H1 (cell line): ENCODE measurements around the gene RAB1B. TPM values are rescaled to one million over a fixed set of nuclear protein-coding genes. Genes with fewer than 3 reads are reported as not detected.

Source experiments
- CTCF ChIA-PET: fragments of 300-600 bp; sonication (Branson Sonifier 250); formaldehyde crosslinking; loops from one replicate; lab custom pipeline; 2021; ENCODE audit not compliant: partially characterized antibody; lab: Charles Lee
- POLR2A ChIA-PET: fragments of 300-600 bp; sonication (Branson Sonifier 250); formaldehyde crosslinking; loops from one replicate; lab custom pipeline; 2021; ENCODE audit warnings: inconsistent platforms; ENCODE audit not compliant: partially characterized antibody; lab: Charles Lee
- DNase-seq, 2 experiments: peaks; one replicate each; pipeline versions ENCODE4 v3.0.0 to v3.0.0-alpha.2; 2010 to 2022; ENCODE audit warnings: low spot score in 2 of 2, low read depth in 1 of 2, mixed read lengths in 1 of 2
- FAIRE-seq: peaks from 2 replicates; lab custom pipeline; 2011; peaks lifted over from hg19 to GRCh38; lab: Jason Lieb, UNC
- H2AFZ ChIP-seq: 2 replicates; pipeline ENCODE4 v1.8.1; 2012; ENCODE audit warnings: low read length, inconsistent platforms
- H2AK5ac ChIP-seq: 2 replicates; pipeline ENCODE4 v1.6.1; 2013; ENCODE audit warnings: low read depth, low read length
- H2BK120ac ChIP-seq: replicated peaks from 2 replicates; pipeline ENCODE3; 2013; ENCODE audit warnings: low read depth, low read length, inconsistent platforms
- H2BK12ac ChIP-seq: 2 replicates; pipeline ENCODE4 v1.6.1; 2013; ENCODE audit warnings: low read depth, low read length
- H2BK15ac ChIP-seq: 2 replicates; pipeline ENCODE4 v1.6.1; 2013; ENCODE audit warnings: low read length
- H2BK20ac ChIP-seq: 2 replicates; pipeline ENCODE4 v1.6.1; 2013; ENCODE audit warnings: low read length
- H2BK5ac ChIP-seq: 2 replicates; pipeline ENCODE4 v1.6.1; 2013; ENCODE audit warnings: low read depth, low read length
- H3K14ac ChIP-seq: 2 replicates; pipeline ENCODE4 v1.6.1; 2013; ENCODE audit warnings: inconsistent platforms; ENCODE audit not compliant: insufficient read length
- H3K18ac ChIP-seq: 2 replicates; pipeline ENCODE4 v1.6.1; 2013; ENCODE audit warnings: low read length; ENCODE audit errors: extremely low read depth
- H3K23ac ChIP-seq: 2 replicates; pipeline ENCODE4 v1.6.1; 2013; ENCODE audit warnings: inconsistent platforms; ENCODE audit not compliant: insufficient read length
- H3K23me2 ChIP-seq: 2 replicates; pipeline ENCODE4 v1.6.1; 2013; ENCODE audit warnings: low read depth, low read length
- H3K27ac ChIP-seq: 2 replicates; pipeline ENCODE4 v1.6.1; 2011; ENCODE audit warnings: low read depth, low read length, inconsistent platforms
- H3K27me3 ChIP-seq, 4 experiments: replicated peaks in 1 of 4; 1 replicate in 1 of 4; 2 replicates in 3 of 4; pipeline versions ENCODE4 v1.6.1 to v1.8.1; 2011 to 2013; ENCODE audit warnings: low read length in 3 of 4, mild to moderate bottlenecking in 3 of 4, inconsistent platforms in 2 of 4, mixed read lengths in 2 of 4, moderate library complexity in 1 of 4; ENCODE audit not compliant: control insufficient read depth in 3 of 4, insufficient read depth in 3 of 4; ENCODE audit errors: extremely low read depth in 1 of 4
- H3K36me3 ChIP-seq, 4 experiments: 2 replicates each; pipeline versions ENCODE4 v1.6.1 to v1.8.1; 2011 to 2013; ENCODE audit warnings: mild to moderate bottlenecking in 4 of 4, low read length in 3 of 4, moderate library complexity in 2 of 4, control low read depth in 1 of 4, inconsistent platforms in 1 of 4; ENCODE audit not compliant: insufficient read depth in 4 of 4, control insufficient read depth in 2 of 4
- H3K4ac ChIP-seq: replicated peaks from 2 replicates; pipeline ENCODE3; 2013; ENCODE audit warnings: low read length, low read depth, mixed read lengths, inconsistent platforms; ENCODE audit not compliant: insufficient read length
- H3K4me1 ChIP-seq, 4 experiments: replicated peaks in 1 of 4; 1 replicate in 1 of 4; 2 replicates in 3 of 4; pipeline versions ENCODE4 v1.6.1 to v1.8.1; 2011 to 2013; ENCODE audit warnings: low read length in 3 of 4, inconsistent platforms in 2 of 4, mixed read lengths in 1 of 4; ENCODE audit not compliant: insufficient read depth in 4 of 4, control insufficient read depth in 3 of 4
- H3K4me2 ChIP-seq, 2 experiments: 2 replicates each; pipeline versions ENCODE4 v1.6.1 to v1.8.1; 2011 to 2013; ENCODE audit warnings: low read depth in 2 of 2, low read length in 2 of 2, control low read depth in 1 of 2, inconsistent platforms in 1 of 2, mild to moderate bottlenecking in 1 of 2; ENCODE audit not compliant: insufficient read depth in 1 of 2
- H3K4me3 ChIP-seq, 4 experiments: fragments of 200-600, 300-600 bp in 1 of 4; sonication (generic), shearing (Covaris generic), sonication (Bioruptor Twin) in 1 of 4; 2 replicates each; pipeline versions ENCODE4 v1.5.1 to v1.8.1; 2011 to 2016; ENCODE audit warnings: low read length in 4 of 4, low read depth in 3 of 4, control low read depth in 2 of 4, inconsistent platforms in 2 of 4, mild to moderate bottlenecking in 2 of 4, mixed read lengths in 1 of 4, moderate library complexity in 1 of 4; ENCODE audit not compliant: insufficient read depth in 2 of 4; ENCODE audit errors: extremely low read depth in 1 of 4
- H3K56ac ChIP-seq: replicated peaks from 2 replicates; pipeline ENCODE3; 2013; ENCODE audit warnings: low read depth, mild to moderate bottlenecking, mixed read lengths, low read length, inconsistent platforms; ENCODE audit not compliant: insufficient read length
- H3K79me1 ChIP-seq: 2 replicates; pipeline ENCODE4 v1.6.1; 2013; ENCODE audit warnings: low read depth, low read length, control low read depth
- H3K79me2 ChIP-seq, 2 experiments: 2 replicates each; pipeline versions ENCODE4 v1.6.1 to v1.8.1; 2012 to 2013; ENCODE audit warnings: low read length in 2 of 2, mild to moderate bottlenecking in 2 of 2, inconsistent platforms in 1 of 2; ENCODE audit not compliant: insufficient read depth in 2 of 2, control insufficient read depth in 1 of 2
- H3K9ac ChIP-seq, 4 experiments: replicated peaks in 1 of 4; 1 replicate in 1 of 4; 2 replicates in 3 of 4; pipeline versions ENCODE4 v1.6.1 to v1.8.1; 2011 to 2013; ENCODE audit warnings: low read depth in 3 of 4, low read length in 3 of 4, control low read depth in 2 of 4, mild to moderate bottlenecking in 2 of 4, moderate library complexity in 2 of 4, inconsistent platforms in 1 of 4; ENCODE audit errors: extremely low read depth in 1 of 4
- H3K9me3 ChIP-seq, 2 experiments: 2 replicates each; pipeline versions ENCODE4 v1.6.1 to v1.8.1; 2012 to 2013; ENCODE audit warnings: mild to moderate bottlenecking in 2 of 2, moderate library complexity in 2 of 2, control low read depth in 1 of 2, inconsistent platforms in 1 of 2, low read depth in 1 of 2, low read length in 1 of 2, mixed read lengths in 1 of 2; ENCODE audit not compliant: insufficient read depth in 2 of 2
- H4K20me1 ChIP-seq, 2 experiments: replicated peaks in 1 of 2; 2 replicates each; pipeline versions ENCODE3 to v1.8.1; 2011 to 2013; ENCODE audit warnings: inconsistent platforms in 2 of 2, low read length in 2 of 2, mild to moderate bottlenecking in 1 of 2; ENCODE audit not compliant: insufficient read depth in 2 of 2, control insufficient read depth in 1 of 2
- H4K5ac ChIP-seq: 2 replicates; pipeline ENCODE4 v1.6.1; 2013; ENCODE audit warnings: low read length, low read depth, mixed read lengths, inconsistent platforms; ENCODE audit not compliant: insufficient read length
- H4K8ac ChIP-seq: 2 replicates; pipeline ENCODE4 v1.8.0; 2013; ENCODE audit warnings: mild to moderate bottlenecking, moderate library complexity, low read length, inconsistent platforms; ENCODE audit not compliant: insufficient read depth; ENCODE audit errors: extremely low read depth
- H4K91ac ChIP-seq: replicated peaks from 2 replicates; pipeline ENCODE3; 2013; ENCODE audit warnings: low read length, mixed read lengths, inconsistent platforms; ENCODE audit not compliant: insufficient read length
- ATF2 ChIP-seq: IDR thresholded peaks from 2 replicates; pipeline ENCODE4 v1.6.1; 2012; ENCODE audit warnings: low read length, inconsistent platforms
- CHD2 ChIP-seq: IDR thresholded peaks from 2 replicates; pipeline ENCODE4 v1.6.1; 2012; ENCODE audit warnings: low read length, improper control_type of control experiment
- E2F6 ChIP-seq: IDR thresholded peaks from 2 replicates; pipeline ENCODE4 v1.6.1; 2012; ENCODE audit warnings: inconsistent platforms
- JUN ChIP-seq: IDR thresholded peaks from 2 replicates; pipeline ENCODE4 v1.6.1; 2011; ENCODE audit warnings: low read depth, mild to moderate bottlenecking, improper control_type of control experiment, low read length
- POLR2AphosphoS5 ChIP-seq: IDR thresholded peaks from 2 replicates; pipeline ENCODE4 v1.6.1; 2011; ENCODE audit warnings: low read depth, low read length
- SP1 ChIP-seq: IDR thresholded peaks from 2 replicates; pipeline ENCODE4 v1.6.1; 2011; ENCODE audit warnings: low read depth, low read length
- SP4 ChIP-seq: IDR thresholded peaks from 2 replicates; pipeline ENCODE4 v1.6.1; 2012; ENCODE audit warnings: low read length, inconsistent platforms
- SRF ChIP-seq: IDR thresholded peaks from 2 replicates; pipeline ENCODE4 v1.6.1; 2011; ENCODE audit warnings: mild to moderate bottlenecking, low read depth, low read length, moderate library complexity
- TAF7 ChIP-seq: optimal IDR thresholded peaks from 2 replicates; pipeline ENCODE3; 2011; ENCODE audit warnings: low read depth, mild to moderate bottlenecking, inconsistent platforms, low read length, moderate library complexity, borderline replicate concordance
- WGBS, 2 experiments: shearing (Covaris generic) in 1 of 2; methylation state at CpG; one replicate each; pipeline versions ENCODE4 v1.1.6 to v1.1.7; 2013 to 2015; ENCODE audit warnings: low lambda C conversion rate in 2 of 2, mixed read lengths in 2 of 2, inconsistent platforms in 1 of 2, low coverage in 1 of 2, missing lambda C conversion rate in 1 of 2; ENCODE audit not compliant: insufficient replicate concordance in 2 of 2, insufficient coverage in 1 of 2, insufficient read length in 1 of 2; ENCODE audit errors: extremely low coverage in 1 of 2, missing lambda C conversion rate in 1 of 2; 5-methylcytosine and 5-hydroxymethylcytosine counted together
- polyA plus RNA-seq, 7 experiments: library from polyadenylated mRNA; depleted of rRNA in 3 of 7; stranded (reverse) in 5 of 7; unstranded in 2 of 7; fragments of >200 nt in 5 of 7; fragments of 200-250 nt in 2 of 7; gene quantifications; 1 replicate in 5 of 7; 2 replicates in 1 of 7; 4 replicates in 1 of 7; pipeline versions ENCODE4 v1.2.1 to v1.2.3, GENCODE V29; 2011 to 2013; ENCODE audit warnings: missing spikeins in 2 of 7, mixed read lengths in 2 of 7
- total RNA-seq: library from RNA; stranded (reverse); fragmentation: NEBNext Ultra II Directional; extraction: Animal tissue kit (Norgen Biotek cat#: 25700); gene quantifications from 2 replicates; pipeline ENCODE4 v1.2.1, GENCODE V29; 2021

Gene RAB1B
- total and polyA plus RNA-seq, 2 of the 8 experiments (the other 6 are each of a cell fraction or from before 2014, with no cell fraction given) = 100 to 217 TPM

DNA sequence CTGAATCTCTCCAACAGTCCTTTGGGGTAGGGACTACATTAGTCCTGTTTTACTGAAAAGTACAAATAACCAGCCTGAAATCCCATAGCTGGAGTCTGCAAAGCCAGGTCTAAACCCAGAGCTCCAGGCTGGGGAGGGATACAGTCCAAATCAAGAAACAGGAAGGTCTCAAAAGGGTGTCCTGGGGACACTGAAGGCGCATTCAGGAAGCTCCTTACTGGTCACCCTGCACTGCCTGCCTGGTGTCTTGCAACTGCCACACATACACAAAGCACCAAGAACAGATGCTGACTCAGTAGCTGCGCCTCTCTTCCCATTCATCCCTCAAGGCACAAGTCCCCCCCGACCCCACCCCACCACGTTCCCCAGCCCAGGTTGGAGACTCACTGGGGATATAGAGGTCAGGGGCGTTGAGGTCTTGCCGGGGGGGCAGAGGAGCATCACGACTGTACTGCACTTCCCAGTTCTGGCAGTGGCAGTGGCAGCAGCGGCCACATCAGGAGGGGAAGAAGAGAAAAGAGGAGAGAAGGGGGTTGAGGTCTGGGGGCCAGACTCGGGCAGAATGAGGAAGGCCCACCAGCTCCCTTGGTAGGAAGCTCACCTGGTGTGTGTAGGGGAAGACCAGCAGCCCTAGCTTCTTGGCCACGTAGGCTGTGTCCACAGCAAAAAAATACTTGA lies 18.9 kb downstream of the RAB1B start:
- no peak overlapping the region for H4K8ac ChIP-seq
- H3K14ac ChIP-seq = no peak overlapping the region
- peak overlapping the region; percentile 74 to 93; a peak in 1 of 4 replicates for H3K4me2 ChIP-seq
- peaks cover 0 to 2% (median 0%) of the 10 kb centered on the region in 4 experiments; a peak in 1 of 8 replicates for H3K36me3 ChIP-seq
- H3K9me3 ChIP-seq = no peaks in the 10 kb centered on the region
- no peak overlapping the region for H2BK120ac ChIP-seq
- no peak overlapping the region for H3K56ac ChIP-seq
- H3K23ac ChIP-seq = no peak overlapping the region
- peaks cover 6% of the 10 kb centered on the region for H3K79me1 ChIP-seq
- H3K18ac ChIP-seq = no peak overlapping the region
- H3K79me2 ChIP-seq = peaks cover 0 to 9% of the 10 kb centered on the region in 2 experiments; a peak in 1 of 4 replicates
- DNase-seq (no peak), FAIRE-seq (no peak)
- H3K9ac ChIP-seq = no peak overlapping the region
- peaks cover 8 to 13% of the 10 kb centered on the region in 2 experiments for H4K20me1 ChIP-seq
- ChIA-PET CTCF (interaction anchor here (0.9 to 6.9 kb wide), 14 partner anchors 10 to 84 kb away, joined by 3 to 57 read pairs (median 5); partner anchors contain the start of gene RIN1), POLR2A (interaction anchor here (0.7 to 4.5 kb wide), 11 partner anchors 7 to 58 kb away, joined by 3 to 29 read pairs (median 7); partner anchors contain the start of genes BRMS1, CD248, CNIH2 and RAB1B)
- H4K91ac ChIP-seq = no peak overlapping the region
- H2BK5ac ChIP-seq = no peak overlapping the region
- no peak overlapping the region for H3K27ac ChIP-seq
- no peak overlapping the region for H2BK20ac ChIP-seq
- no peak overlapping the region for H2BK15ac ChIP-seq
- H2BK12ac ChIP-seq = no peak overlapping the region
- no peak overlapping the region for H4K5ac ChIP-seq
- H2AFZ ChIP-seq = no peak overlapping the region
- peaks cover 2 to 19% (median 13%) of the 10 kb centered on the region in 4 experiments for H3K27me3 ChIP-seq
- no peak overlapping the region for H2AK5ac ChIP-seq
- H3K4me1 ChIP-seq = peaks cover 0 to 26% (median 9%) of the 10 kb centered on the region in 4 experiments; a peak in 5 of 7 replicates
- H3K4me3 ChIP-seq = 0 out of 8 replicates have a peak overlapping the region, but pooled peaks of 3 of the 4 experiments have one; percentile 91 to 94 (median 93)
- peaks cover 11% of the 10 kb centered on the region; the same call in 1 of the 2 replicates for H3K23me2 ChIP-seq
- no peak overlapping the region for H3K4ac ChIP-seq
- 90% methylated on average over 9 of the region's 10 CpGs; no CpG with 5 or more reads in 1 of the 2 experiments for WGBS, 2 experiments
- no peak for TF ChIP-seq SRF
- TF ChIP-seq POLR2AphosphoS5 = no peak
- TF ChIP-seq E2F6 = no peak
- no peak for TF ChIP-seq CHD2
- TF ChIP-seq TAF7 = no peak
- TF ChIP-seq SP4 = no peak
- TF ChIP-seq SP1 = no peak
- TF ChIP-seq ATF2 = no peak
- no peak for TF ChIP-seq JUN
